ENCODE measurements around the gene CNEP1R1.

Gene CNEP1R1

GRCh38 chr16:50040710-50041109 is 15.7 kb downstream of the CNEP1R1 start:
- no peak overlapping the region for H3K4me2 ChIP-seq (ENCODE audit: low read length)
- H3K9me3 ChIP-seq (ENCODE audit: control insufficient read depth, low read length), result no peaks in the 10 kb centered on the region
- TF ChIP-seq CTCF (IDR thresholded peaks at IDR 0.05), result no peak
- no peaks in the 10 kb centered on the region for H3K79me2 ChIP-seq
- no peak overlapping the region for H2AFZ ChIP-seq
- H3K4me1 ChIP-seq, result no peaks in the 10 kb centered on the region
- H3K27ac ChIP-seq, result no peak overlapping the region
- no peaks in the 10 kb centered on the region for H3K36me3 ChIP-seq (ENCODE audit: control insufficient read depth, insufficient read depth, low read length)
- no peak overlapping the region for H3K9ac ChIP-seq
- no peak overlapping the region for H3K4me3 ChIP-seq (ENCODE audit: low read depth, low read length)
- no peaks in the 10 kb centered on the region for H3K27me3 ChIP-seq (ENCODE audit: control insufficient read depth, insufficient read depth, low read length)

- TF ChIP-seq CTCF (IDR thresholded peaks at IDR 0.05), result no peak
- Histone ChIP-seq H2AFZ (no peak overlapping the region), H3K4me1 (no peaks in the 10 kb centered on the region), H3K9ac (no peak overlapping the region), H3K4me2 (ENCODE audit: low read length) (no peak overlapping the region), H3K36me3 (ENCODE audit: control insufficient read depth, insufficient read depth, low read length) (no peaks in the 10 kb centered on the region), H3K79me2 (no peaks in the 10 kb centered on the region), H3K9me3 (ENCODE audit: control insufficient read depth, low read length) (no peaks in the 10 kb centered on the region), H3K27ac (no peak overlapping the region), H3K4me3 (ENCODE audit: low read depth, low read length) (no peak overlapping the region), H3K27me3 (ENCODE audit: control insufficient read depth, insufficient read depth, low read length) (no peaks in the 10 kb centered on the region)
Measured at GRCh38 chr16:50043358-50043757, 18.3 kb downstream of the CNEP1R1 start.

- H3K36me3 ChIP-seq (ENCODE audit: control insufficient read depth, insufficient read depth, low read length), result no peaks in the 10 kb centered on the region
- no peaks in the 10 kb centered on the region for H3K27me3 ChIP-seq (ENCODE audit: control insufficient read depth, insufficient read depth, low read length)
- no peak overlapping the region for H3K27ac ChIP-seq
- no peak overlapping the region for H2AFZ ChIP-seq
- no peak overlapping the region for H3K9ac ChIP-seq
- no peaks in the 10 kb centered on the region for H3K9me3 ChIP-seq (ENCODE audit: control insufficient read depth, low read length)
- H3K4me2 ChIP-seq (ENCODE audit: low read length), result no peak overlapping the region
- no peak overlapping the region for H3K4me3 ChIP-seq (ENCODE audit: low read depth, low read length)
- TF ChIP-seq CTCF (IDR thresholded peaks at IDR 0.05), result no peak
- H3K4me1 ChIP-seq, result no peaks in the 10 kb centered on the region
- no peaks in the 10 kb centered on the region for H3K79me2 ChIP-seq
Measured at GRCh38 chr16:50045412-50045811, 20.4 kb downstream of the CNEP1R1 start.

- no peak for TF ChIP-seq CTCF (IDR thresholded peaks at IDR 0.05)
- H3K4me2 ChIP-seq (ENCODE audit: low read length), result no peak overlapping the region
- no peaks in the 10 kb centered on the region for H3K4me1 ChIP-seq
- no peaks in the 10 kb centered on the region for H3K36me3 ChIP-seq (ENCODE audit: control insufficient read depth, insufficient read depth, low read length)
- H3K79me2 ChIP-seq, result no peaks in the 10 kb centered on the region
- no peak overlapping the region for H3K9ac ChIP-seq
- H2AFZ ChIP-seq, result no peak overlapping the region
- H3K4me3 ChIP-seq (ENCODE audit: low read depth, low read length), result no peak overlapping the region
- no peak overlapping the region for H3K27ac ChIP-seq
- H3K27me3 ChIP-seq (ENCODE audit: control insufficient read depth, insufficient read depth, low read length), result no peaks in the 10 kb centered on the region
- H3K9me3 ChIP-seq (ENCODE audit: control insufficient read depth, low read length), result no peaks in the 10 kb centered on the region
Measured at GRCh38 chr16:50046853-50047252, 21.8 kb downstream of the CNEP1R1 start.

- TF ChIP-seq CTCF (IDR thresholded peaks at IDR 0.05), result no peak
- Histone ChIP-seq H3K4me1 (no peaks in the 10 kb centered on the region), H3K9me3 (ENCODE audit: control insufficient read depth, low read length) (no peaks in the 10 kb centered on the region), H3K9ac (no peak overlapping the region), H3K27me3 (ENCODE audit: control insufficient read depth, insufficient read depth, low read length) (no peaks in the 10 kb centered on the region), H3K79me2 (no peaks in the 10 kb centered on the region), H3K27ac (no peak overlapping the region), H2AFZ (no peak overlapping the region), H3K4me2 (ENCODE audit: low read length) (no peak overlapping the region), H3K36me3 (ENCODE audit: control insufficient read depth, insufficient read depth, low read length) (no peaks in the 10 kb centered on the region), H3K4me3 (ENCODE audit: low read depth, low read length) (no peak overlapping the region)
Measured at GRCh38 chr16:50047864-50048263, 22.8 kb downstream of the CNEP1R1 start.

Data from parathyroid adenoma (tissue), 2 donors.